ENCODE results near the gene ATP11B.

The ATP11B gene

DNA sequence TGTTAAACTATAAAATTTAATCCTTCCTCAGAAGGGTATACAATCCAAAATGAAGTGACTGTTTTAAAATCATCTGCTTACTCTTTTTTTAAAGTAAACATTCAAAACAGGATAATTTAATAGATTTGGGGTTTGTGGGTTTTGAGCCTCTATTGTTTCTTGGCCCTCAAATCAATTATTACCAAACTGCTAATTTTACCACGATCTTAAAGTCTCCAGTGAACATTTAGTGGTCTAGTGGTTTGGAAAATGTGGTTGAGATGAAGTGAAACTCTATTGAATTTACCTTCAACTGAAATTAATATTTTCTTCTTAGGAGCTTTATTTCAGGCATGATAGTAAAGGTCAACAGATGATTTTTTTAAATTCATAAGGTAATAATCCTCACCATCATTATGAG is 11.2 kb upstream of the ATP11B start (continued):
- TF ChIP-seq, protein P1, sequence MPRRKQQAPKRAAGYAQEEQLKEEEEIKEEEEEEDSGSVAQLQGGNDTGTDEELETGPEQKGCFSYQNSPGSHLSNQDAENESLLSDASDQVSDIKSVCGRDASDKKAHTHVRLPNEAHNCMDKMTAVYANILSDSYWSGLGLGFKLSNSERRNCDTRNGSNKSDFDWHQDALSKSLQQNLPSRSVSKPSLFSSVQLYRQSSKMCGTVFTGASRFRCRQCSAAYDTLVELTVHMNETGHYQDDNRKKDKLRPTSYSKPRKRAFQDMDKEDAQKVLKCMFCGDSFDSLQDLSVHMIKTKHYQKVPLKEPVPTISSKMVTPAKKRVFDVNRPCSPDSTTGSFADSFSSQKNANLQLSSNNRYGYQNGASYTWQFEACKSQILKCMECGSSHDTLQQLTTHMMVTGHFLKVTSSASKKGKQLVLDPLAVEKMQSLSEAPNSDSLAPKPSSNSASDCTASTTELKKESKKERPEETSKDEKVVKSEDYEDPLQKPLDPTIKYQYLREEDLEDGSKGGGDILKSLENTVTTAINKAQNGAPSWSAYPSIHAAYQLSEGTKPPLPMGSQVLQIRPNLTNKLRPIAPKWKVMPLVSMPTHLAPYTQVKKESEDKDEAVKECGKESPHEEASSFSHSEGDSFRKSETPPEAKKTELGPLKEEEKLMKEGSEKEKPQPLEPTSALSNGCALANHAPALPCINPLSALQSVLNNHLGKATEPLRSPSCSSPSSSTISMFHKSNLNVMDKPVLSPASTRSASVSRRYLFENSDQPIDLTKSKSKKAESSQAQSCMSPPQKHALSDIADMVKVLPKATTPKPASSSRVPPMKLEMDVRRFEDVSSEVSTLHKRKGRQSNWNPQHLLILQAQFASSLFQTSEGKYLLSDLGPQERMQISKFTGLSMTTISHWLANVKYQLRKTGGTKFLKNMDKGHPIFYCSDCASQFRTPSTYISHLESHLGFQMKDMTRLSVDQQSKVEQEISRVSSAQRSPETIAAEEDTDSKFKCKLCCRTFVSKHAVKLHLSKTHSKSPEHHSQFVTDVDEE (CRISPR knock-in tag; IDR thresholded peaks at IDR 0.05), result no peak
- TF ChIP-seq ISL1 (CRISPR knock-in tag; IDR thresholded peaks at IDR 0.05) (no peak), RARB (CRISPR knock-in tag; IDR thresholded peaks at IDR 0.05) (no peak), ZFP3 (CRISPR knock-in tag; IDR thresholded peaks at IDR 0.05) (no peak), ESRRG (CRISPR knock-in tag; IDR thresholded peaks at IDR 0.05) (no peak), GLIS3 (CRISPR knock-in tag; IDR thresholded peaks at IDR 0.05) (no peak), OSR1 (CRISPR knock-in tag; IDR thresholded peaks at IDR 0.05) (no peak), ZNF70 (CRISPR knock-in tag; IDR thresholded peaks at IDR 0.05) (no peak)
- TF ChIP-seq, protein P2, sequence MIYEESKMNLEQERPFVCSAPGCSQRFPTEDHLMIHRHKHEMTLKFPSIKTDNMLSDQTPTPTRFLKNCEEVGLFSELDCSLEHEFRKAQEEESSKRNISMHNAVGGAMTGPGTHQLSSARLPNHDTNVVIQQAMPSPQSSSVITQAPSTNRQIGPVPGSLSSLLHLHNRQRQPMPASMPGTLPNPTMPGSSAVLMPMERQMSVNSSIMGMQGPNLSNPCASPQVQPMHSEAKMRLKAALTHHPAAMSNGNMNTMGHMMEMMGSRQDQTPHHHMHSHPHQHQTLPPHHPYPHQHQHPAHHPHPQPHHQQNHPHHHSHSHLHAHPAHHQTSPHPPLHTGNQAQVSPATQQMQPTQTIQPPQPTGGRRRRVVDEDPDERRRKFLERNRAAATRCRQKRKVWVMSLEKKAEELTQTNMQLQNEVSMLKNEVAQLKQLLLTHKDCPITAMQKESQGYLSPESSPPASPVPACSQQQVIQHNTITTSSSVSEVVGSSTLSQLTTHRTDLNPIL (CRISPR knock-in tag; IDR thresholded peaks at IDR 0.05; ENCODE audit: low read depth), result no peak

DNA sequence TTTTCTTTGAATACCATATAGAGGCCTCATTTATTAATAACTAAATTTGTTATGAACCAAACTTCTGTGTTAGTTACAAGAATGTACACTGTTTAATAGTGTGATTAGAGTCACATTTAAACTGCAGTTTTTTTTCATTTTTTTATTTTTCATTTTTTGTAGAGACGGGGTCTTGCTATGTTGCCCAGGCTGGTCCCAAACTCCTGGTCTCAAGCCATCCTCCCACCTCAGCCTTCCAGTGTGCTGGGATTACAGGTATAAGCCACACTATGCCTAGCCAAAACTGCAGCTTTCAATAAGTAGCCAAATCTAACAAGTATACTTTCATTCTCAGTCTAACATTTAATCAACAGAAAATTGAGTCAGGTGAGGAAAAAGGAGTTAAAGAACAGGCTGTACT is 10.2 kb upstream of the ATP11B start:
- ATAC-seq, result no peak
- TF ChIP-seq, protein P2 (CRISPR knock-in tag; IDR thresholded peaks at IDR 0.05; ENCODE audit: low read depth), result no peak
- TF ChIP-seq, protein P3, sequence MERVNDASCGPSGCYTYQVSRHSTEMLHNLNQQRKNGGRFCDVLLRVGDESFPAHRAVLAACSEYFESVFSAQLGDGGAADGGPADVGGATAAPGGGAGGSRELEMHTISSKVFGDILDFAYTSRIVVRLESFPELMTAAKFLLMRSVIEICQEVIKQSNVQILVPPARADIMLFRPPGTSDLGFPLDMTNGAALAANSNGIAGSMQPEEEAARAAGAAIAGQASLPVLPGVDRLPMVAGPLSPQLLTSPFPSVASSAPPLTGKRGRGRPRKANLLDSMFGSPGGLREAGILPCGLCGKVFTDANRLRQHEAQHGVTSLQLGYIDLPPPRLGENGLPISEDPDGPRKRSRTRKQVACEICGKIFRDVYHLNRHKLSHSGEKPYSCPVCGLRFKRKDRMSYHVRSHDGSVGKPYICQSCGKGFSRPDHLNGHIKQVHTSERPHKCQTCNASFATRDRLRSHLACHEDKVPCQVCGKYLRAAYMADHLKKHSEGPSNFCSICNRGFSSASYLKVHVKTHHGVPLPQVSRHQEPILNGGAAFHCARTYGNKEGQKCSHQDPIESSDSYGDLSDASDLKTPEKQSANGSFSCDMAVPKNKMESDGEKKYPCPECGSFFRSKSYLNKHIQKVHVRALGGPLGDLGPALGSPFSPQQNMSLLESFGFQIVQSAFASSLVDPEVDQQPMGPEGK (CRISPR knock-in tag; IDR thresholded peaks at IDR 0.05; ENCODE audit: borderline replicate concordance), result no peak
- TF ChIP-seq ISL1 (CRISPR knock-in tag; IDR thresholded peaks at IDR 0.05), result no peak
- no peak for TF ChIP-seq ARNTL (CRISPR knock-in tag; IDR thresholded peaks at IDR 0.05; ENCODE audit: borderline replicate concordance, low read depth)
- TF ChIP-seq, protein P4, sequence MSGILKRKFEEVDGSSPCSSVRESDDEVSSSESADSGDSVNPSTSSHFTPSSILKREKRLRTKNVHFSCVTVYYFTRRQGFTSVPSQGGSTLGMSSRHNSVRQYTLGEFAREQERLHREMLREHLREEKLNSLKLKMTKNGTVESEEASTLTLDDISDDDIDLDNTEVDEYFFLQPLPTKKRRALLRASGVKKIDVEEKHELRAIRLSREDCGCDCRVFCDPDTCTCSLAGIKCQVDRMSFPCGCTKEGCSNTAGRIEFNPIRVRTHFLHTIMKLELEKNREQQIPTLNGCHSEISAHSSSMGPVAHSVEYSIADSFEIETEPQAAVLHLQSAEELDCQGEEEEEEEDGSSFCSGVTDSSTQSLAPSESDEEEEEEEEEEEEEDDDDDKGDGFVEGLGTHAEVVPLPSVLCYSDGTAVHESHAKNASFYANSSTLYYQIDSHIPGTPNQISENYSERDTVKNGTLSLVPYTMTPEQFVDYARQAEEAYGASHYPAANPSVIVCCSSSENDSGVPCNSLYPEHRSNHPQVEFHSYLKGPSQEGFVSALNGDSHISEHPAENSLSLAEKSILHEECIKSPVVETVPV (CRISPR knock-in tag; IDR thresholded peaks at IDR 0.05), result no peak
- no peak for TF ChIP-seq GLIS3 (CRISPR knock-in tag; IDR thresholded peaks at IDR 0.05)
- TF ChIP-seq BACH2 (CRISPR knock-in tag; IDR thresholded peaks at IDR 0.05; ENCODE audit: borderline replicate concordance), result no peak
- no peak for TF ChIP-seq ZC3H10 (CRISPR knock-in tag; IDR thresholded peaks at IDR 0.05)
- TF ChIP-seq PPARA (CRISPR knock-in tag; IDR thresholded peaks at IDR 0.05; ENCODE audit: borderline replicate concordance), result no peak
- TF ChIP-seq TOX (CRISPR knock-in tag; IDR thresholded peaks at IDR 0.05; ENCODE audit: borderline replicate concordance), result no peak
- TF ChIP-seq CSDC2 (CRISPR knock-in tag; IDR thresholded peaks at IDR 0.05), result no peak
- no peak for TF ChIP-seq ESRRG (CRISPR knock-in tag; IDR thresholded peaks at IDR 0.05)
- no peak for TF ChIP-seq ZNF565 (CRISPR knock-in tag; conservative IDR thresholded peaks at IDR 0.05; ENCODE audit: low read depth)
- no peak for TF ChIP-seq RARB (CRISPR knock-in tag; IDR thresholded peaks at IDR 0.05)
- TF ChIP-seq, protein P5, sequence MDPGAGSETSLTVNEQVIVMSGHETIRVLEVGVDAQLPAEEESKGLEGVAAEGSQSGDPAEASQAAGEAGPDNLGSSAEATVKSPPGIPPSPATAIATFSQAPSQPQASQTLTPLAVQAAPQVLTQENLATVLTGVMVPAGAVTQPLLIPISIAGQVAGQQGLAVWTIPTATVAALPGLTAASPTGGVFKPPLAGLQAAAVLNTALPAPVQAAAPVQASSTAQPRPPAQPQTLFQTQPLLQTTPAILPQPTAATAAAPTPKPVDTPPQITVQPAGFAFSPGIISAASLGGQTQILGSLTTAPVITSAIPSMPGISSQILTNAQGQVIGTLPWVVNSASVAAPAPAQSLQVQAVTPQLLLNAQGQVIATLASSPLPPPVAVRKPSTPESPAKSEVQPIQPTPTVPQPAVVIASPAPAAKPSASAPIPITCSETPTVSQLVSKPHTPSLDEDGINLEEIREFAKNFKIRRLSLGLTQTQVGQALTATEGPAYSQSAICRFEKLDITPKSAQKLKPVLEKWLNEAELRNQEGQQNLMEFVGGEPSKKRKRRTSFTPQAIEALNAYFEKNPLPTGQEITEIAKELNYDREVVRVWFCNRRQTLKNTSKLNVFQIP (CRISPR knock-in tag; IDR thresholded peaks at IDR 0.05; ENCODE audit: borderline replicate concordance, low read depth), result no peak

DNA sequence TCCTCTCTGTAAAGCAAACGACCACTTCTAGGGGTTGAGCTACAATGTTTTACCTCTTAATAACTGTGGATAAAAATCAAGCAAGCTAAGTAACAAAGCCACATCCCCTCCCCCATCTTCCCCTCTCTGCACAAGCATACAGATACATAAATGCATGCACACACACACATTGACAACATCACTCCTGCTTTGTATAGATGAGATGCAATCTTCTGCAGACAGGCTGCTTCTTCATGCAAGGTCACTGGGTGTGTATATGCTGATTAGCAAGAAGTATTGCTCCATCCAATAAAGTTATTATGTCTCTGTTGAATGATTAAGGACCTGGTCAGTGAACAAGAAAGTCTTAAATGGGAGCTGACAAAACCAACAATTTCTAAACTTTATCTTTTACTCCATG is 8.8 kb upstream of the ATP11B start:
- ATAC-seq, result no peak
- TF ChIP-seq TOX (CRISPR knock-in tag; IDR thresholded peaks at IDR 0.05; ENCODE audit: borderline replicate concordance) (no peak), ZFP30 (CRISPR knock-in tag; IDR thresholded peaks at IDR 0.05) (no peak), BACH2 (CRISPR knock-in tag; IDR thresholded peaks at IDR 0.05; ENCODE audit: borderline replicate concordance) (no peak), SNAI2 (CRISPR knock-in tag; IDR thresholded peaks at IDR 0.05) (no peak), ESRRG (CRISPR knock-in tag; IDR thresholded peaks at IDR 0.05) (no peak), ZNF565 (CRISPR knock-in tag; conservative IDR thresholded peaks at IDR 0.05; ENCODE audit: low read depth) (no peak), CSDC2 (CRISPR knock-in tag; IDR thresholded peaks at IDR 0.05) (no peak), ZNF70 (CRISPR knock-in tag; IDR thresholded peaks at IDR 0.05) (no peak), ZC3H10 (CRISPR knock-in tag; IDR thresholded peaks at IDR 0.05) (no peak), ARNTL (CRISPR knock-in tag; IDR thresholded peaks at IDR 0.05; ENCODE audit: borderline replicate concordance, low read depth) (no peak)
- TF ChIP-seq, protein P1 (CRISPR knock-in tag; IDR thresholded peaks at IDR 0.05), result no peak
- TF ChIP-seq, protein P4 (CRISPR knock-in tag; IDR thresholded peaks at IDR 0.05), result no peak
